Tongue (tissue), 2 donors: ENCODE results near the gene MKX. TPM values are rescaled to one million over a fixed set of nuclear protein-coding genes. Genes with fewer than 3 reads are reported as not detected.

Experiments
- DNase-seq: peaks from one replicate; pipeline ENCODE4 v3.0.0-alpha.2; 2015
- total RNA-seq: library from RNA; depleted of rRNA; stranded (reverse); fragments of >200 nt; gene quantifications from one replicate; pipeline ENCODE4 v1.2.3, GENCODE V29; 2014

The MKX gene
- total RNA-seq, 1 donor from 2014 or later: 0.51 TPM

DNA sequence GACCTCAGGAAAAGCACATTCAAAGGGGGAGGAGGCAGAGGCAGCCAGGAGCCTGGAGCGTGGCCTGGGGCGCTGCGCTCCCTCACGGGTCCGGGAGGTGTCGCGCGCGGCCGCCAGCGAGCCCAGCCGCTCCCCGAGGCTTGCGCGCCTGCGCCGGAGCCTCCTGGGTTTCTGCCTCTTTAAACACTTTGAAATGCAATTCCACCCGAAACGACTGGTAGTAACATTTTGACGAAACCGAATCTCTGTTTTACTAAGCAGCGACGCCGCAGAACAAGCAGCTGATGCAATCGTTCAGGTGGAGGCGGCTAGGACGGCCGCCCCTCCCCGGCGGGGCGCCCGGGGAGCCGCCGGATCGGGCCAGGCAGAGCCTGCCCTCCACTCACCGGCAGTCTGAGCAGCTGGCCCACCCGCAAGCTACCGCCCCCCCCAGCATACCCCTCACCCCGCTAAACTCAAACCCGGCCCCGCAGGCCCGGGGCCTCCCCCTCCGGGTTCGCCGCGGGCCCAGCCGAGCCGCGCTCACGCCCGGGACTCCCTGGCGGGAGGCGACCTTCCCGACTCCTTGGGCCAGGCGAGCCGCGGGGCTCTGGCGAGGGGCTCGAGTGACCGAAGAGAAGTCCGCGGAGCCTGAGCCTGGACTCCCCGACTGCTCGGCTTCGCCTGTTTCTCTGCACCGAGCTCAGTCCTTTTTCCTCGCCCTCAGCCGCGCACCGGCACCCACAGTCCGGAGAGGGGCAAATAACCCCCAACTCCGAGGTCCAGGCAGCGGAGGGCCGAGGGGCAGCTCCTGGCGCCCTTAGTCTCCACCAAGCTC is 3.2 kb downstream of the MKX start:
- peak; percentile 90 for DNase-seq

DNA sequence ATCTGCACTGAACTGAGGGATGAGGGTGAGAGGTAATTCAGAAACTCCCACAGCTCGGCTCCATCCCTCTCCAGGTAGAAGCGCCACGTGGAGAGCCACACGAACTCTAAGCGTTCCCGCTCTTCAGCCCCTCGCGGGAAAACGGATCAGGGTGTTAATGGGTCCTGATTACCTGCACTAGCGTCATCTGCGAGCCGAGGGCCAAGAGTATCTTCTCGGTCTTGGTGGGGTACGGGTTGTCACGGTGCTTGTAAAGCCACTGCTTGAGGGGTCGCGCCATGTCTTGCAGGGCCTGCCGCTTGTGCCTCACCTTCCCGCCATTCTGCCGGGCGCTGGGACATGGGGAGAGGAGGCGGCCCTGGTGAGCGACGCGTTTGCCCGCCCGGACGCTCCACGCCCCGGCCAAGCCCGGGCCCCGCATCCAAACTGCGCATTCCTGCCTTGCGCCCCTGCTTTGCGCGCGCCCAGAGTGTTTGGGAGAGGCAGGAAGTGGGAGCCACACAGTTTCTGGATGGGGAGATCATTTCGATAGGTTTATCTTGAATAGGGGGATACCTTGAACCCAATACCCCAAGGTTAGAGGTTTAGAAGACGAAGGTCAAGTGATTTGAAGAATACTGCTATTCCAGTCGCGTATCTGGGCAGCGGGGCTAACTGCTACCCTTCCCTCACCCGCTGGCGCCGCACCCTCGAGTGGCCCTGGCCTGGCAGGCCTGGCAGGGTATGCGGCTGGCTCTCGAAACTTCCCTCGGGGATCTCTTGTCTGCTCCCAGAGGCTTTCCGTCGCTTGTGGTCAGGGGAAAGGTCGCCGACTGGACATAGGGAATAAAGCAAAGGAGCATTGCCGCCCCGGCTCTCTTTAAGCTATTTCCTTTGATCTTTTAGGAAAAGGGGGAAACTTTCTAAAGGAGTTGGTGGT is 4.2 kb downstream of the MKX start:
- DNase-seq: no peak

DNA sequence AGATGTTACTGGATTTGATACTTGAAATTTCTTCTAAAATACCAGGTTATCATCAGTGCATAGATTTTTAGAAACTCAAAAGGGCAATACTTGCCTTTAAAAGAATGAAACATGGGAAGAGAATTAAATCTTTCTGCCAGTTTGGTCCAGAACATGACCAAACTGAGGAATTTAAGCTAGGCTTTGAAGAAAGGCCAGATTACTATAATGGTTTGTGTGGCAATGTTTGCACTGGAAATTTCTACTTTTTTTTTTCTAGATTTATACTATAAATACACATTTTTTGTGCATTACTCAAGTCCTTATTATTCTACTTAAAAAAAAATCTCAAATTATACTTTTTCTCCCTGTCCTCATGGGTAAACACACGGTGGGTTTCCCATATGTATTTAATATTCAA is 9.2 kb downstream of the MKX start:
- DNase-seq: no peak

DNA sequence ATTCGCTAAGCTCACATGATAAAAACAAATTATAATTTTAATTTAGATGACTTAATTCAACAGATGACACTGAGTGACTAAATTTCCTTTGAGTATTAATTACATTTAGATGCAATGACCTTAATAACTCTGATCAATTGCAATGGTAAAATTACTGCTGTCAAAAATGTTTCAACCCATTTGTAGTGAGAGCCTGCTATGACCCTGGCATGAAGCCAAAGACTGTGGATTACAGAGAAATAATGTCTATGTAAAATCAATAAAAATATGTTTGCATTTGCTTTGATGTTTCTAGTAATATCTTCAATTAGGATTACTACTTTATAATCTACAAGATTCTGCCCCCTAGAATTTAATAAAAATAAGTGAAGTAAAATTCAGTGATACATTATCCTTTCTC is 15.6 kb downstream of the MKX start:
- no peak for DNase-seq

DNA sequence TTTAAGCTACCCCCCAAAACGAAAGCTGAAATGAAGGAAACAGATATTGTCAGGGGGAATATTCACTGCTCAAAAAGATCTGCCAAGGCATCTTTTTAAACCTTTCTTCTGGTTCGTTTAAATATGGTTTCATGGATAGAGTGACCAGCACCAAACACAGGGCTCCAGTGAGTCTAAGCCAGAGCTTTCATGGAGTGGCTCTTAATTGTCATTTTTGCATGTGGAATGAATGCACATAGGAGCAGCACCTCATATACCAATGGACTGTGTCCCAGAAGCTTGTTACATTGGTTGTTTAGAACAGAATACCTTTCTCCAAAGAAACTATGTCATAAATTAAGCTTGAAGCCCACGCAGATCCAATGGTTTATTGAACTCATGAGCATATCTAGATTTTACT is 17.3 kb downstream of the MKX start:
- DNase-seq: no peak

DNA sequence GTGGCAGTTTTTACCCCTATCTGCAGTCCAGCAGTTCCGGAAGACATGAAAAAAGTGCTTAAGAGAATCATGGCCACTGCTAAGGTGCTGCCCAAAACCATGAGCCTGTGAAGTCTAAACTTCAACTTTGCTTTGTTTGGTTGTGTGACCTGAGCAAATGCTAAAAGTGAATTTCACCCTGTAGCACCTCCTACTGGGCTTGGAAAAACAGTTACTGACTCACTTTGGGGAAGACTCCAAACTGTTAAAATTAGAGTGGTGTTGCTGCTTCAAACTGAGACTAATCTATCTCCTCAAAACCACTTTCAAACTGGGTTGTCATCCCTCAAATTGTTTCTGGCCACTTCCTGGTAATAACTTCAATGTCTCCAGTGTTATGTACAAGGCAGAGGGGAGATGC is 21.3 kb downstream of the MKX start:
- DNase-seq: no peak

DNA sequence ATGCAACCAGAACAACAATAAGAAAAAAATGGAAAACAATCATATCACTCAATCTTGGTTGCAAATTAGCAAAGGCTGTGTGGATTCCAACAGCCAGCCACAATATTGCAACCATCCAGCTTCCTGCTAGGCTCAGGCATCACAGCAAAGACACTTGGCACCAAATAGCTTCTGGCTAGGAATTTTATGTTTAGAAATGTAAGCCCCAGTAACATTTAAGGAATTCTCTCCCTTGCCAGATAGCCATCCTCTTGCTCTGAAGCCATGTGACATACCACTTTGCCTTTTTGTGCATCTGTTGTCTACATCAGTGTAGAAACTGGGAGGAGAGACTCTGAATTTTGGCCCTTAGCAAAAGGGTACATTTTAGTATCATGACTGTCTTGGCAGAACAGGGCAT is 22.2 kb downstream of the MKX start:
- peak; percentile 48 for DNase-seq

DNA sequence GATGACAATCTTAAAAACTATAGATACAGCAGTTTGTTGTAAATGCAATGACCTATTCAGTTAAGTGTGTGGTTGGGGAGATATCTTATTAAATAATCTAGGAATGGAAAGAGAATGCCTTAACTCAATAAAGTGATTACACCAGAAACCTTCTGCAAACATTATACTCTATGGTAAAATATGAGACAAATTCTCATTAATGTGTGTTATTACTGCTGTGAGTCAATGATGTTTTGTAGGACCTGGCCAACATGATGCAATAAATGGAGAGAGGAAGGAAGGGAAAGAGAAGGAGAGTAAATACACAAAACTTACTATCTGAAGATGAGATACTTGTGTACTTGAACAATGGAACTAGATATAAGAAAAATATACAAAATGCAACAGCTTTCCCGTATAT is 25.1 kb downstream of the MKX start:
- no peak for DNase-seq

DNA sequence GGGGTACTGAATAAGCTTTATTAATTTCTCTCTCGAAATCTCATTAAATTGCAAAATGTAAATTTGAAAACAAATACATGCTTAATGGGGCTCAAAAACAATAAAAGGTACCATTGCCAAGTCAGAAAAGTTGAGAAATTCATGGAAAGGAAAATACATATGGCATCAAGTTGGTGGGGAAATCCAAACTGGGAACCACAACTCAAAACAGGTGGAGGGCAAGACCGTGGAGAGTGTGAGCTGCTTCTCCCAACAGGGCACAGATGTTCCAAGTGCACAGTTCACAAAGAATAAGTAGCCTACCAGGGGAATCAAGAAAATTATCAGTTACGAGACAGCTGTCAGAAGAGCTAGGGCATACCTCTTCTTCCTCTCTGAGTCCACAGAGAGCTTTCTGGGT is 26.6 kb downstream of the MKX start:
- DNase-seq: no peak

DNA sequence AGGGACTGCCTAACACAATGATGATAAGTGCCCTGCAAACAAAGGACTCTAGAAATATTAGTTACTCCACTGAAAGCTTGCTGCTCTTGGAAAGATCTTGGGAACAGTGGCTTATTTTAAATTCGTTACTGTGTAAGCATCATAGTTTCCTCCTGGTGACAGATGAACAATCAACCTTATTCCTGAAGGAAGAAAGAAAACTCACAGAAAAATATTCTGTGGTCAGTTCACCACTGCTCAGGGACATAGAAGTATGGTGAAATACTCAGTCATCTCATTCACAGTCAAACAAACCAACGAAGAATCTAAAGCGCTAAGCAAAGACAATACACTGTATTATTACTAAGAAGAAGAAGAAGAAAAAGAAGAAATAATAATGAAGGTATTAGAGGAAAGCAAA is 27.8 kb downstream of the MKX start:
- no peak for DNase-seq

DNA sequence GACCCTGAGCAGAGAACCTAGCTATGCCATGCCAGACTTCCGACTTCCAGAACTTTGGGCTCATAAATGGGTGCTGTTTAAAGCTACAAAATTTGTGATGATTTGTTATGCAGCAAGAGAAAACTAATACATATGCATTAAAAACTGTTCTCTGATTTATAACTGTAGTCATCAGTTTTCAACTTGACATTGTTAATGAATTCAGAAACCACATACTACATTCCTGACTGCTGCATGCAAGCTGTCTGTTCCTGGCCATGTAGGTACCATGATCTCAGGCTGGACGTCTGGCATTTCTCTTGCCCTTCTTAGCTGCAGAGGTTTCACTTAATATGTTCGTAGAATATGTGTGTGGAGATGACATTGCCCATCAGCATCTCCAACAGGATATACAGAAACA is 28.4 kb downstream of the MKX start:
- no peak for DNase-seq

DNA sequence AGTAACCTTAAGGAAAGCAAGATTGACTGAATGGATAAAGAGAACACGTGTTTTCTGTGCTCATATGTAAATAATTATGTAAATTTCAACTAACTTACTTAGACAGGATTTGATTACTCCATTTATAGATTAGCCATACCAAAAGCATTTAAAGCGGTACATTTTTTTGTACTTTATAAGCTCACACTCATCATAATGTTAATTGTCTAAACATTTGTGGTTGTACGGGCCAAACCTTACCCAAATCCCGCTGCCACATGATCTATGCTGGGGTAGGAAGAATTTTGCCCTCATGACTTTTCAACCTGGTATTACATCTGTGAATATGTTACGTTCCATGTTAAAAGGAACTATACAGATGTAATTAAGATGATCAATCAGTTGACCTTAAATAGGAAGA is 29.1 kb downstream of the MKX start:
- no peak for DNase-seq

DNA sequence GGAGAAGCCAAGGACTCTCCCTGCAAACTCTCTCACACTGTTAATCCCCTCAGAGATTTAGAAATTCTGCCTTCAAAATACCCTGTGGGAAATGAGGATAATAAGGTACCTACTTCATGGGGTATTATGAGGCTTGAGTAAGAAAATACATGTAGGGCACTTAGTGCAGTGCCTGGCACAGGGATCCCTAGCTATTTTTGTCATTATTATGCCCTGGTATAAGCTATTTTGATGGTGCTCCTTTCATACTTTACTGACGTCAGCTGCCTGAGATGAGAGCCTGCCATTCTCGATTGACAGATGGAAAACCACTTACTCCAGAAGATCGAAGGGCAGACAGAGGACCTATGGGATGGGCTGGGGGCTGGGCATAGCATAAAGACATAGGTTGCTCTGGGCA is 30.1 kb downstream of the MKX start:
- DNase-seq: no peak

DNA sequence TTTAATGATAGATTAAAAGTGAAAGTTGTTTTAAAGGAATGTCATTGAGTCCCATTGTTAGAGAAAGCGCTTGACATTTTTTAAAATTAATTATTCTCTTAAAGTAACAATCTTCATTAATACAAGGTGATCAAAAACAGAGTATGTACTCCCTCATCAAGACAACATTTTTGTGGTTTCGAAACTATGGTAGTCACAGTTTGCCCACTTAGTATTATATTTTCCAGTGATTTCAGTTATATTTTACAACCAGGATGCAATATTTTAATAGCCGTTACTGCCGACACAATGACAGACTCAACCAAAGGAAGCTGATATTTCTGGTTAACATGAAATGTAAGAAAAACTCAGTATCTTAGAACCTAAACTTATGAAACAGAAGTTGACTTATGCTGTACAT is 31.3 kb downstream of the MKX start:
- no peak for DNase-seq

DNA sequence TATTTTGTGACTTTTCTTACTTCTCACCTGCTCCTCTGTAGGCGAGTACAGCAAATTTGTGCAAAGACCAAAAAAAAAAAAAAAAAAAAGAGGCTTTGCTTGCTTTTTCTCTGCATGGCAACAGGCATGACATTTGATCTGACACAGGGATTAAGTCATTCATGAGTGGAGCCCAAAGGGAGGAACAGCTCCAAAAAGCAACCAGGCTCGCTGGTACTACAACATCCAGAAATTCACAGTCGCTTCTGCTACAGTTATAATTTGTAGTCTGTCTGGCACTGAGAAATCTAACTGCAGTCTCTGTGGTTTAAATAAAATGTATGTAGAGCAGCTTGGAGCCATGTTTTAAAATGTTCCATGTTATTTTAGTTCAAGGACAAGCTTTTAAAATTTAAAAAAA is 31.7 kb downstream of the MKX start:
- peak; percentile 94 for DNase-seq

DNA sequence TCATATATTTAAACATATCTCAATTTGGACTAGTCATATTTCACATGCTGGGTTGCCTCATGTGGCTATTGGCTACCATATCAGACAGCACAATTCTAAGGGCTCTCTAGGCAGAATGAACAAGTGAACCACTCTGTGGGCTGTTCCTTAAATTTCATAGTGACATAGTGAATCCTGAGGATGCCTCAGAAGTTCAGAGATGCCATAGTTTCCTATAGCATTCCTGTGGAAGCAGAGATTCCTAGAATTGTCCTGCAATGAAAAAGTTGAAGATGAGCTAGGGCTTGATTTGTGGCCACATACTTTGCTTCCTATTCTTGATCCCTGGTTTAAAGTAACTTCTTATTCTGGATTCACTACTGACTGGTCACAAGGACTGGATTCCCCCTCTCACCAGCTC is 35.6 kb downstream of the MKX start:
- DNase-seq: no peak

DNA sequence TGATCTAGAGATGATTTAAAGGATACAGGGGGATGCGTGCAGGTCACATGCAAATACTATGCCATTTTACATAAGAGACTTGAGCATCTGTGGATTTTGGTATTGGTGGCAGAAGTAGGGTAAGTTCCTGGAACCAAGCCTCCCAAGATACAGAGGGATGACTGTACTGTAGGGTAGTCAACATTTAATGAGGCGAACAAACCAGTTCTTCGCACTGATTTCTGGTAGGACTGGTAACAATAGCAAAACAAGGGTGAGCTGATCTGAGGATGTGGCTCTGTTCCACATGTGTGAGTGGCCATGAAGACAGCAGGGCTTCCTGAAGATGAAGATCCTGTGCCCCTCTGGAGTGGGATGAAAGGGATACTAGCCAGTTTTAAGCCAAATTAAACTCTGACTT is 36.3 kb downstream of the MKX start:
- DNase-seq: no peak

DNA sequence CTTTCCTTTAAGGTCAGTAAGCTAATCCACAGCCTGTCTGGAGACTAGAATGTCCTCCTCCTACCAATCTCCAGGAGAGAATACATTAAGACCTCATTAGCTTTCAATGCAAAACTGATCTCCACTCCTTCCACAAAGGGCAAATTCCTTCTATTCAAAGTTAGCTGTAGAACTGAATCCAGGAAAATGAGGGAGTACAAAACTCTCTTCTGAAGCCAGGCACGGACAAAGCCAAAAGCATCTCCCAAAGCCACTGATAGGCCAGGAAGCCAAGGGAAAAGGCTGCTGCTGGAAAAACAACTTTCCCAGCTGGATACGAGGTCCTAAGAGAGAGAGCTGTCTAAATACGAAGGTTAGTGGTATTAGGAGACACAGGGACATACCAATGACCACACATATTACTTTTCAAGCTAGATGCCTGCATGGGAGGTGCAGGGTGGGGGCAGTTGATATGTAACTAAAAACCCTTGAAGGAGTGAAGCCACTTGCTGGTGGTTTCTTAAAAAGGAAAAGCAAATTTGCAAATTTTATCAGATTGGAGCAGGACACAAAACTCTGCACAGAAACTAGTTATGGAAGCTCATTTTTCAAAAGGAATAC is 43.6 kb downstream of the MKX start:
- DNase-seq: no peak

DNA sequence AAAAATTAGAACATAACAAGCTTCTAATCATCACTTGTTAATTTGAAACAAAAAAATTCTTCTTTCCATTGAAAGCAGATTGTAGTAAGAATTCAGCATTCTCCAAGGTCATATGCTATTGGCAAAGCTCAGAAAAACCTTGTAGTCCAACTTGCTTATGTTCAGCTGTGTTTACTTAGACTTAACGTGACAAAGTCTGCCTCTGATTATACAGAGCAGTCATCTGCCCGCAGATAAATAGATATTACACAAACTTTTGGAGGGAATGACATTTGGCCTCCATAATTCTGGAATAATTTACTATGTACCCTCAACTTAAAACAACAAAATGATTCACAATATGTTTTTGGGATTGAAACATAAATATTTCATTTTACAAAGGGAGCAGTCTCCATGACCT is 45.8 kb downstream of the MKX start:
- DNase-seq: peak; percentile 37

DNA sequence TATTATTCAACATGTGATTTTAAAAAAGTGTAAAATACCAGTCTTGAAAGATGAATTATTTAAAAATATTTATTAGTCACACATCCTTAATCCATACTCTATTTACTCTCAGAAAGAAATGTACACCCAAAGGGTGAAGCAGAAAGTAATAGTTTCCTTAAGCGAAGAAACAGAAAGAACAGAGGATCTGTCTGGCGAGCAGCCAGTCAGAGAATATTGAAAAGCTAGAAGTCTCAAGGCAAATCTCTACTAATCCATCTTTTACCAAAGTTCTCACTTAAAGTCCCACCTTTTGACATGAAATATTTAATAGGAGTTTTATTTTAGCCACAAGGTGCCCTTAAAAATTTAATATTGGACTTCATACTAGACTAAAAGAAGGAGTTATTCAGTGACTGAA is 46.7 kb downstream of the MKX start:
- no peak for DNase-seq

DNA sequence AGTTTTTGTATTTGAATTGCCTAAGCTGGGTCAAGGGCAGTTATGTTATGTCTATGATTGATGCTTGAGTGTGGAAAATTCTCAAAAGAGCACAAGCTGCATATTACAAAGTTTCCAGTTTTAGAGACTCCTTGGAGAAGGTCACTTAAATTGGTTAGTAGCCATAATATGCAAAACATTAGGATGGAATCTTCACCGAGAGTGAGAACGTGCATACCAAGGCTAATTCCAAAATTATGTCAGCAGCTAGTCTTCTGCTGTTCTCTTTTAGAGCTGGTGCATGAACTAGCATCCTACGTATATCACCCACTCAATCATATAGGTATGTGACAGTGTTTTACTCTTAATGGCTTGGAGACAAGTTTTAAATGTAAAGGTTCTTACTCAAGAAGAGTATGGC is 49.2 kb downstream of the MKX start:
- DNase-seq: no peak

DNA sequence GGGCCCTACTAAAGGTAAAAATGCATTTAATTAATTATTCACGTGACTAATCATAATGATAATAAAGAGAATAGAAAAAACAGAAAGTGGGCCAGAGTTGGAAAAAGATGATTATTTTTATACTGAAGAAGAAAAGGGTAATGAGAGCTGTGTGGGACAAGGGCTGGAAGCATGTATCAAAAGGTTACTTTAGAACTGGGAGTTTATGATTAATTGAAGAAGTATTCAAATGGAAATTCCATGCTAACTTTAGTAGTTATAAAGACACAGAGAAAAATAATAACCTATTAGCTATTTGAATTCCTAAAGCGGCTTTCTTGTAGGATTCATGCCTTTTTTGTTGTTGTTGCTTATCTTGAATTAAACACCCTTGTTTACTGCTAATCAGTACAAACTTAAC is 49.9 kb downstream of the MKX start:
- DNase-seq: no peak

DNA sequence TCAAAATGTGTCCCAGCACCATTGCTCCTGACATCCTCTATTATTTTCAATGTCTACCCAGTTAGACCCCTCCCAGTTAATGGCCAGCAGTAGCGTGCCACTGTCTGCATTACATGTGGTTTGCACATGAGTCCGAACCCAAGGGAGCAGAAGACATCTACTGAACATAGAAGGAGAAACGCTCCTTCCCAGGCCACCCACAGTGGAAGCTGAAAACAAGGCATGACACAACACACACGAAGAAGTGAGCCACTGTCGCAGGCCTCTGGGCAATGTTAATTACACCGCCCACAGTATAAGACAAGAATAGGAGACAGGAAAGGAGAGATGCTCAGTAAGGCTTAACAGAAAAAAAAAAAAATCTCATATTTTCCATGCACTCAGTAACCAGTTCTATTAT is 50.5 kb downstream of the MKX start:
- no peak for DNase-seq
